Suppressor macrophage treated with lipopolysaccharide for 1 hour (primary cell): Measurements from ENCODE around the gene SLC24A4.

Experiments used
- DNase-seq, 3 donors: peaks; one replicate each; pipeline ENCODE4 v3.0.0-alpha.2; 2020 to 2022

The SLC24A4 gene

DNA sequence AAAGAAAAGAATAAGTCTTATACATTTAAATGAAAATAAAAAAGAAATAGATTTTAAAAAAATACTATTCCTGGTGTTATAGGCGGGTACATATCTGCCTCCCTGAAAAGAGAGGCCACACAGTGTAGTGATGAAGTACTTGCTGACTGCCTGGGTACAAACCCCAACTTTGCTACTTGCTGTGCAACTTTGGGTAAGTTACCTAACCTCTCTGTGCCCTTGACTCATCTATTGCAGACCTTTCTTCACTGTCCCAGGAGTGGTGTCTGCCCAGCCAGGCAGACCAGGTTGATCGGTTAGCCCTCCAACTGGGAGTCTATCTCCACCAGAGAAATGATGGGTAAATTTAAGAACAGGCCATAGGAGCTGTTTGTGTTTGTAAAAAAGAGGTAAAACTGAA lies 82.0 kb downstream of the SLC24A4 start:
- no peak for DNase-seq

DNA sequence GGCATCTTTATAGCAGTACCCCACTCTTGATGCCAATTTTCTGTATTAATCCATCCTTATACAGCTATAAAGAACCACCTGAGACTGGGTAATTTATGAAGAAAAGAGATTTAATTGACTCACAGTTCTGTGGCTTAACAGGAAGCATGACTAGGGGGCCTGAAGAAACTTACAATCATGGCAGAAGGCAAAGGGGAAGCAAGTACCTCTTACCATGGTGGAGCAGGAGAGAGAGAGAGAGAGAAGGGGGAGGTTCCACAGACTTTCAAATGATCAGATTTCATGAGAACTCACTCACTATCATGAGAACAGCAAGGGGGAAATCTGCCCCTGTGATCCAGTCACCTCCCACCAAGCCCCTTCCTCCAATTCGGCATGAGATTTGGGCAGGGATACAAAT lies 84.4 kb downstream of the SLC24A4 start:
- peak; percentile 66 to 84 (median 79) for DNase-seq

DNA sequence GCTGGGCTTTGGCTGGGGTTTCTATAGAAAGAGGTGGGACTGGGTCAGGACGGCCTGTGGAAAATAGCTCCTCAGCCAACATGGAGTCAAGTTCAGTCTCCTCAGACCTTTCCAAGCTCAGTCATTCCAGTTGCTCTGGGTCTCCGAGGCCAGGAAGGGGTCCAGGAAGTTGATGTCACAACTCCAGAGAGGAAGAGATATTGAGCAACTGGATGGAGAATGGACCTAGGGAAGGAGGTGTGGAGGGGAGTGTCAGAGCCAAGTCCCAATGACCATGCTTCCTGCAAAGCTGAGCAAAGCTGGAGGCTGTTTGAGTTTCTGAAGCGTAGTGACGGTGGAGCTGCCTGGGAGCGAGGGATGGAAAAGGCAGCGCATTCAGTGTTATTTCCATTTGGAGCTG lies 86.1 kb downstream of the SLC24A4 start:
- no peak for DNase-seq

DNA sequence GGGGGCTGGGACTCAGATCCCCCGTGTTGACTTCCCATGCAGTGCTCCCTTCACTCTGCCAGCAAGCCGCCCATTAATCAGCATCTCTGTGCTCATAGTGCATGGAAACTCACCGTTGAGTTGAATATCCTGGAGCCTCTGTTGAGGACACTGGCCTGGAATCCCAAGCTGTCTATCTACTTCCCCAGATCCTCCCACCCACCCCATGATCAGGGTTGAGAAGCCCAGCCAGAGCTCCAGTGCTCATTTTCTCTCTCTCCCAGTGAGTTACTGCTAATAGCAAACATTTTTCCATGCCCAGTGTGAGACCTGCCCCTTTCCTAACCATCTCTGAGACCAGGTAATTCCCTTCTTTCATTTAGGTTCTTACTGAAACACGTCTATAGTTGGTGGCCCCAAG lies 88.2 kb downstream of the SLC24A4 start:
- peak in 1 of 3 donors; percentile 54 for DNase-seq

DNA sequence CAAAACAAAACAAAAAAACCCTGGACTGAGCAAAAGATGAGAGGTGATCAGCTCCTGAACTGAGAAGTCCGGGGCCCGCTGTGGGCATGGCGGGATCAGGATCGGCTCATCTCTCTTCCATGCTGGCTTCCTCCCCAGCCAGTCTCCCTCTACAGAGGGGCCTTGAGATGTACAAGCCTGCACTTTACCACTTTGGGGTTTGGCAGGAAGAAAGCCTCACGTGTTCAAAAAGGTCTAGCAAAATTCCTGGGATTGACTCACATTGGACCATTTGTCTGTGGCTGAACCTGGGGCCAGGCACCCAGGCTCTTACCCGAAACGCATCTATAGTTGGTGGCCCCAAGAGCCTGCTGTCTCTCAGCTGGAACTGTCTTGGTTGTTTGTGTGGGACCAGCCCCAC lies 89.0 kb downstream of the SLC24A4 start:
- no peak for DNase-seq

DNA sequence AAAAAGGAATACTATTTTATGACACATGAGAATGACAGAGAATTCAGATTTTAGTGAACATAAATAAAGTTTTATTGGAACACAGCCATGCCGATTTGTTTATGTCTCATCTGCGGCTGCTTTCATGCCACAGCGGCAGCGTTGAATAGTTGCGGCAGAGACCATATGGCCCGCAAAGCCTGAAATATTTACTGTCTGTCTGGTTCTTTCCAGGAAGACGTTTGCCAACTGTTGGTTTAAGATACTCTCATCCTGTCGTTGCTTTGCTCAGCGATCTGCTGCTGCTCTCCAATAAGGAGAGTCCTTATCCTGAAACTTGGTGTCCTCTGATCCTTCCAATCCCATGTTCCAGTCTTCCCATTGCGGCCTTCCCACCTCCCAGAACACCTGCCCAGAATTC lies 89.9 kb downstream of the SLC24A4 start:
- DNase-seq: no peak

DNA sequence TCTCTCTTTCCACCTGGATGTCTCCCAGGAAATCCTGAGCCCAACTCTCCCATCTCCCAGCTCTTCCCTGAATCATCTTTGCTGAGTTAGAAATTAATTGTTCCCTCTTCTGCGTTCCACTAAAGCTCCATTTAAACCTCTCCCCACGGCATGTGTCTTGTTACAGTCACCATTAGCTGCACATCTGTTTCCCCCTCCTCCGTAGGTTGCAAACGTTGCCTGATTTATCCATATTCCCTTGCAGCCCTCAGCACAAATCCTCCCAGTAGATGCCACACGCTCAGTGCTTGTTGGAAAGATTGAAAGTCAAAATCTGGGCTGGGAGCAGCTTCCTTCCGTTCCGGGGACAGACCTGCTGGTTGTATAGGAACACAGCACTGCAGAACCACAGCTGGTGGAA lies 90.4 kb downstream of the SLC24A4 start:
- no peak for DNase-seq

DNA sequence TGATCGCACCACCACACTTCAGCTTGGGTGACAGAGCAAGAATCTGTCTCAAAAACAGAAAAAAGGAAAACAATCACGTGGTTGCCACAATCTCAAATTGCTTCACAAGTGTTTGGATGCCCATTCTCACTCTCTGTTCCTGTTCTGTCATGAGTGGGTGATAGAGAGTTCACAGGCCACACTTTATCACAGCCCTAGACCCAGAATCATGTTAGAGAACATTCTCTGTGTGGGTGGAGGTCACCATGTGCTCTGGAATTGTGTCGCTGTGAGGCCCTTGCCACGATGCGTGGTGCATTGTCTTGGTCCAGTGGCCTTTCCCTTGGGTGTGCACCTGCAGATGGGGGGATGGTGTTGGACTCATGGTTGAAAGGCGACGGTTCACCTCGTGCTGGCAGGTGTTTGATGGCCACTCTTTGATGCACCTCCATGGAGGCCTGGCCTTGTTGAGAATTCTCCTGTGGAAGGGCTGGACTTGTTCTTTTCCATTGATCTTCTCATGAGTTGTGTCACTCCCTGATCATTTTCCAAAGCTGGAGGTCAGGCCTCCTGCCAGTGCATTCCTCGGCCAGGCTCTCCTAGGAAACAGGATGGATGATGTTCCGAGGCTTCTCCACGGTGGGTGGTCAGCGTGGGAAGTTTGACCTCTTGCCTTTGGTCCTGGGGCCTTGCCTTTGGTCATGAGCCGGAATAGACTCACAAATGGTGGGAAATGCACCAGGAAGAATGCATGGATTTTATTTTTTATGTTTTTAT lies 91.9 kb downstream of the SLC24A4 start:
- DNase-seq: peak; percentile 47 to 79 (median 72)

DNA sequence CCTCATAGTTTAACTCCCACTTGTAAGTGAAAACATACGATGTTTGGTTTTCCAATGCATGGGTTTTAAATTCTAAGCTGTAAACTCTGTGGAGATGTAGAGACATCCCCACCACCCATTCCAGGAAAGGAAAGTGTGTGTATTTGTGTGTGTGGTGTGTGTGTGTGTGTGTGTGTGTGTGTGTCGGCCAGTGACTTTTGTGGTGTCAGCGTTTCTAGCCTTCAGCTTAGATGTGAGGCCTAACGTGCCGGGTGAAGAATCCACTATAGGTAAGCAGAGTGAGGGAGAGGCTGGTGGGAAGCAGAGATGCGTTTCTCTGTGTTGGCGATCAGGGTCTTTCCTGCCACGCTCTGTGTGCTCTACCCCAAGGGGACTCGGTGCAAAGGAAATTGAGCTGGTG lies 93.0 kb downstream of the SLC24A4 start:
- DNase-seq: no peak

DNA sequence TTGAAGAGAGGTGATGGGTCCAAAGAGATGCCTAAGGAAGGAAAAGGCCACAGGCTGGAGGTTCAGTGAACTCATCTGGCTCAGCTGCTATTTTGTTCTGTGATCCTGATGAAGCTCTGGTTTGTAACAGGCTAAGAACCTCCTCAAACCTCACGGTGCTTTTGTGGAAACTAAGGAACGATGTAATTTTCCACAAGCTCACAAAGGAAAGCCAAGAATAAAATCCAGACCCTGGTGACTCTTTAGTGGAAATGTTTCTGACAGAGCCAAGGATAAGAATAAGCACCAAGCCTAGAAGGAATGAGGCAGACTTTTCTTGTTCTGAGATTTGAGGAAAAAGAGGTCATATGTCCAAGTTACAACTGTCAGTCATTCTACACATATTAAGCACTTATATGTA lies 93.6 kb downstream of the SLC24A4 start:
- no peak for DNase-seq

DNA sequence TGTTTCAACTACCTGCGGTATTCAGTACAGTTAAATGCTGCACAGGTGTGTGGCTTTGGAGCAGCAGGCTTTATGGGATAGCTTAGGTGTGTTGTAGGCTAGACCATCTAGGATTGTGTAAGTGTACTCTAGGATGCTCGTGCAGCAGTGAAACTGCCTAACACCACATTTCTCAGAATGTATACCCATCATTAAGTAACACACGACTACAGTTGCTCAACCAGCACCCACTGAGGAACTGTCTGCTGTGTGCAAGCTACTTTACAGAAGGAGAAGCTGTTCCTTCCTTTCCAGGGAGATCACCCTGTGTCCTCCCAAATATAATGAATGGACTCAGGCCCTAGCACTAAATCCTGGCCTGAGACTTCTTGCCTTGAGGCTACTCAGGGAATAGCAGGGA lies 94.8 kb downstream of the SLC24A4 start:
- DNase-seq: peak; percentile 83 to 96 (median 90)

DNA sequence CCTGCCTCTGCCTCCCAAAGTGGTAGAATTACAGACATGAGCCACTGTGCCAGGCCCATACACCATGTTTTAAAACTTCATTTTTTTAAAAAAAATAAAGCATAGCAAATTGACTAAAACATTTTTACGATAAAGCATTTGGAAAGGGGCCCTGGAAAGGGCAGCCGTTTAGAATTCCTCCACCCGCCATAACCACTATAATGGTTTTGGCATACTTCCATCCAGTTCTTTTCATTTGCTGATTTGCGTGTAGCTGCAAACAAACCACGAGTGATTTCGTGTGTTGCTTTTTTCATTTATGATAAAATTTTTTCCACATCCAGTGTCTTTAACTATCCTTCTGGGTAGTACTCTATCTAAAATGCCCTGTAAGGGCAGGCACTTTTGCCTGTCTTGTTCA lies 98.8 kb downstream of the SLC24A4 start:
- no peak for DNase-seq

DNA sequence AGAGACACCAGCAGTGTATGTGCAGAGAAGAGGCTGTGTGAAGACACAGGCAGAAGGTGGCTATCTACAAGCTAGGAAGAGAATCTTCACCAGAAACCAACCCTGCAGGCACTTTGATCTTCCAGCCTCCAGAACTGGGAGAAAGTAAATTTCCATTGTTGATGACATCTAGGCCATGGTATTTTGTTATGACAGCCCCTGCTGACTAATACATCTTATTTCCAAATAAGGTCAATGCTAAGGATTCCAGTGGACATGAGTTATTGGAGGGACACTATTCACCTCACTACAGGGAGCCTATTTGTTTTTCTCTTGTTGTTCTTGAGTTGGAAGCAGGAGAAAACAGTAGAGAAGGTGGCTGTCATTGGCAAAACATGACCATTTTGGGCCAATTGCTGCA lies 102.1 kb downstream of the SLC24A4 start:
- peak in 2 of 3 donors; percentile 51 to 57 for DNase-seq

DNA sequence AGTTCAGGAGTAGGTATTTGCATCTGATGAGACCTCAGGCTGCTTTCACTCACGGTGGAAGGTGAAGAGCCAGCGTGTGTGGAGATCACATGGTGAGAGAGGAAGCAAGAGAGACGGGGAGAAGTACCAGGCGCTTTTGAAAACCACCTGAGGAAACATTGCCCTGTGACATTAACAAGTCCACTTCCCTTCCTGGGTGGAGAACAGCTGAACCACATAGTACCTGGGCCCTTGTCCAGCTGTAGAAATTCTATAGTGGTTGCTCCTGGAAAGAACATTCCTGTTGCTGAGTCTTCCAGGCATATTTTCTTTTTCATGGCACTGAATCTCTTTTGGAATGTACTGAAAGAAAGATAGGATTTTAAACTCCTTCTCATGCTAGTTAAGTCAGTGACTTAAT lies 103.3 kb downstream of the SLC24A4 start:
- DNase-seq: no peak

DNA sequence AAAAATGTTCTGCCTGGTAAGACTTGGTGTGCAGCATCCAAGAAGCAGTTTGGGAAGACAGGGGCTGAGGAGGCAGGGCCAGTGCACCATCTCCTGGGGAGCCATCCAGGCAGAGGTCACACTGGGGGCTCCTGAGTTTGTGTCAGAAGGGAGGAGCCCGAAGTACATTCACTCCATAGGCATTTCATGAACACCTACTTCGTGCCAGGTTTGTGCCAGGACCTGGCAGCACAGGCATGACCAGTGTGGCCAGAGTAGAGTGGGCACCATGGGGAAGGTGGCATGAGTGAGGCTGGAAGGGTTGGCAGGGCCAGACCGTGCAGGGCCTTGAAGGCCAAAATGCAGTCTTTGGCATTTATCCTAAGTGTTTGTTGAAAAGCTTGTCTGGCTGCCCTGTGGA lies 104.1 kb downstream of the SLC24A4 start:
- no peak for DNase-seq

DNA sequence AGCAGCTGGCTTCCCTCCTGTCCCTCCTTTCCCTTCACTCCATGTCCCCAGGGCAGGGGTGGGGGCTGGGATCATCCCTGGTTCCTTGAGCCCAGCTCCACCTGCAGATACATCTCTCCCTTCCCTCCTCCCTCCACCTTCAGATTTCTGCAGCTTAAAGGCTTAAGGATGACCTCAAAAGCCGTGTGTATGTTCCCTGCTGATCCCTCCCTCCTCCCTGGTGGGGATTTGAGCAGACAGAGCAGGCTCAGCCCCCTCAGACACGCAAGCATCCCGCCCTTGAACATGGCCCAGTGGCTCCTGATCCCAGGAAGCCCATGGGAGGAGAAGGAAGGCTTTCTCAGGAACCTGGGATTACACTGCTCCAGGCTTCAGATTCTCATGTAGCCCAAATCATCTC lies 107.7 kb downstream of the SLC24A4 start:
- DNase-seq: no peak

DNA sequence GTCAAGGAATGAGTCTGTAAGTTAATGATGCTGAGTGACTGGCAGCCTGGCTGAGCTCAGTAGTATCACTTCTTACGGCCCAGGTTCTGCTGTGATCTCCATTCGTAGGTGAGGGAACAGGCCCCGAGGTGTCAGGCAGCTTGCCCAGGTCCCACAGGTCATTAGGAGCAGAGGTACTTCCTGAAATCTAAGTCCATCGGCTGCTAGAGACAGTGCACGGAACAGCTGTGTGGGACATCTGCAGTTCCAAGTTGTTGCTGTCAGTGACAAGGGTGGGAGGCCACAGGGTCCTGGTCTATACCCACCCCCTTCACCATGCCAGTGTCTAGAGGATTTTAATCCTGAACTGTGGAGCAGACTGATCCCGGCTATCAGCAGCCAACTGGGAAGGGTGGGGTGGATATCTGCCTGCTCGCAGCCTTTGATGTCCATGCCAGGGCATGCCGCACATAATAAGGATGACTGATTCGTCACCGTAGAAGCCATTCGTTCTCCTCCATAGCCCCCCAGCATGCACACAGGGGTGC lies 108.3 kb downstream of the SLC24A4 start:
- DNase-seq: no peak

DNA sequence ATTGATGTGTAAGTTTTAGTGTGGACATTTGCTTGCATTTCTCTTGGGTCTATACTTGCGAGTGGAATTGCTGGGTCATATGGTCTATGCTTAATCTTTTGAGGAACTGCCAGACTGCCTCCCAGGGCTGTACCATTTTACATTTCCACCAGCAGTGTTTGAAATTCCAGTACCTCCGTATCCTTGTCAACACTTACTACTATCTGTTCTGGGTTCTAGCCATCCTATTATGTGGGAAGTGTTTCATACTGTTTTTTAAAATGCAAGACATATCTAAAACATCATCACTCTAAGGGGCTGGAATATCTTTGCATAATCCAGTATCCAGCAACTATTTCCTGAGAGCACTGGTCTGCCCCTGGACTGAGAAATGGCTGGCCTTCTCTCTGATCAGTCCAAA lies 110.4 kb downstream of the SLC24A4 start:
- DNase-seq: no peak

DNA sequence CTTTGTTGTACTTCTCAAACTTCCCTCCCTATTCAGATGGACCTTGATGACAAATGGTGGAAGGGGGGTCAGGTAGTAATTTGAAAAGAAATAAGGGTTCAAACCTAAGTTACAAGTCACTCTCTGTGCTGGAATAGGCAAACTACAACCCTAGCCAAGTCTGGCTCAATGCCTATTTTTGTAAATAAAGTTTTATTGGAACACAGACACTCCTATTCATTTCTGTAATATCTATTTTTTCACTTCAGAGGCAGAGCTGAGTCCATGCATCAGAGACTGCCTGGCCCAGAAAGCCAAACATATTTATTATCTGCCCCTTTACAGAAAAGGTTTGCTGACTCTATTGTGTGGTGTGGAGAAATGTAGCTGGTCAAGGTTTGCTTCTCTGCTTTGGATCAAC lies 112.2 kb downstream of the SLC24A4 start:
- DNase-seq: no peak

DNA sequence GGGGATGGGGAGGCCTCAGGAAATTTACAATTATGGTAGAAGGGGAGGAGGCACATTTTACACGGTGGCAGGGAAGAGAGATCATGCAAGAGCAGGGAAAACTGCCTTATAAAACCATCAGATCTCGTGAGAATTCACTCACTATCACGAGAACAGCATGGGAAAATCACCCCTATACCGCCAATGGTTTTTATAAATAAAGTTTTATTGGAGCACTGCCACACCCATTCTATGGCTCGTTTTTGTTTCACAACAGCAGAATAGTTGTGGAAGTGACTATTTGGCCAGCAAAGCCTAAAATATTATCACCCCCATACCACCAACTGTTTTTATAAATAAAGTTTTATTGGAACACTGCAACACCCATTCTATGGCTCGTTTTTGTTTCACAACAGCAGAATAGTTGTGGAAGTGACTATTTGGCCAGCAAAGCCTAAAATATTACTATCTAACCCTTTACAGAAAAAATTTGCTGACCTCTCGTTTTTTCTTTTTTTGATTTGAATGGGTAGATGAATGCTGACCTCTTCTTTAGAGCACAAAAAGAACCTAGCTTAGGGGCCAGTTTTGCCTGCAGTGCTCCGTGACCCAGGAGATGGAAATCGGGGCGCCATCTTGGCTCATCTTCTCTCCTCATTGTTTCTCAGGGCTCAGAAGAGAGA lies 113.3 kb downstream of the SLC24A4 start:
- no peak for DNase-seq

DNA sequence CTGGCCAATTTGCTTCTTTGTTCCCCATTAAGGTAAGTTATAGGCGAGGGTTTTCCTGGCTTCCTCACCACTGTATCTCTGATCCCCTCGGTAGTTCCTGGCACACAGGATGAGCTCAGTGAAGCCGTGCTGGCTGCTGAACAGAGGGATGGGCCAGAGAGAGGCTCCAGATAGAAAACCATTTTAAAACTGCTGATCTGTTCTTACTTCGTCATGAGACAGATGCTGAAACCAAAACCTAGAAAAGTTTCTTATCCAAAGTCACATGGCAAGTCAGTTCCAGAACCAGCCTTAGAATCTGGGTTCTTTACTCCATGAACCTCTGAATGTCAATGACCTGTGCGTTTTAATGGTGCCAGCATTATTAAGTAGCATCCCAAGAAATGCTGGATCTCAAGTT lies 114.3 kb downstream of the SLC24A4 start:
- no peak for DNase-seq

DNA sequence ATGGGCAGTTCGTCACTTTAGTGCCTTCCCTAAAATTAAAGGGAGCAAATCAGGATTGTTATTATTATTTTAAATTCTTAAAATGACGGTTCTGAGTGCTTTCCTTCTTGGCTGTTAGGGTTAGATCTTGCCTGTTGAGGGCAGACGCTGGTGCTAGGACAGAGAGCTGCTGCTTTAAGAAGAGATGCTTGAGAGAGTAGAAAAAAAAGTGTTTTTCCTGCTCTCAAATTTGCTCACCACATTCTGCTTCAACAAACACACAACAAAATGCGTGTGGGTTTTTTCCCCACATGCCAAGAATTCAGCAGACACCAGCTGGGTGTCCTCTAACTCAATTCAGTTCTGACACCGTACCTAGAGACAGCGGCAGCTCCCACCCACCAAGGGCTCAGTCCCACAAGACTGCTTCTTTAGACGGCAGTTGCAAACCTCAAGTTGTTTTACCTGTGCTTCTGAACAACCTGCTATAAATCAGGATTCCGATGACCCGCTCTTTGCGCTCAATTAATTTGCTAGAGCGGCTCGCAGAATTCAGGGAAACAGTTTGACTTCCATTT lies 114.8 kb downstream of the SLC24A4 start:
- DNase-seq: no peak

DNA sequence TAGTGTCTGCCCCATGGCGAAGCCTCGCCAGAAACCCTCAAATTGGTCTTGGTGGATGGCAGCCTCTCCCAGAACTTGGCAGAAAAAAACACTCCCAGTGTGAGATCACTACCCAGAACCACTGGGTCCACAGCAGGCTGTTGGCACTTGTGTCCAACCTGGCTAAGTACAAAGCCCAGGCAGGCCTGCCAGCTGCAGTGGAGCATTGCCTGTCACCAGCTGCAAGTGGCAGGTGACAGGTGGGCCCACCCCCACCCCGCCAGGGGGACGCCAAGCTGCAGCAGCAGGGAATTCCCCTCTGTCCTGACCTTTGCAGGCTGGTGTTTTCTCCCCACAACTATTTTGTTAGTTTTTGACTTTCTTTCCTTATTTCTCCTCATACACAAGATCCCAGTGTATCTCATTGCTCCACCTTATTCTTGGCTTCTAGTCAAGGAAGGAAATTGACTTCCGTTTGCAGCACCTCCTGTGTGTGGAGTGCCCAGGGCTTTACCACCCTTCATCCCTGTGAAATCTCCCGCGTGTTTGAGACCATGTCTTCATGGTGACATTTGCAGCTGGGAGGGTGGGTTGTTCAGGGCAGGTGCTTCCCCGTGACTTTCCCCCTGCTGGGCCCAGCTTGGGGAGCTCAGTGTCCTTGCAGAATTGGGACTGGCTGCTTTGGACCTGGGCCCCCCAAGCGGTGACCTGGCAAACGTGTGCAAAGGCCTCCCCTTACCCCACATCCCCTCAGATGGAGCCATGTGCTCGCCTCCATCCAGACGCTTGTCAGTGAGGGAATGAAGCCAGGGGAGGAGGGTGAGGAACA lies 116.8 kb downstream of the SLC24A4 start:
- DNase-seq: no peak
